ENCODE measurements around the gene PARD3B.
"Not testable (repeated sequence)": the region's sequence is repeated elsewhere in the genome, so short reads cannot be mapped to it uniquely, and the experiment has no call there.

Gene PARD3B

GRCh38 chr2:205217004-205217403, 671.7 kb downstream of the PARD3B start:
- no peak for TF ChIP-seq CTCF (IDR thresholded peaks at IDR 0.05; ENCODE audit: insufficient read depth, missing control alignments)
- FAIRE-seq (no peak), DNase-seq (ENCODE audit: insufficient read length, low spot score) (no peak)

GRCh38 chr2:205218056-205218455, 672.8 kb downstream of the PARD3B start:
- no peak for FAIRE-seq
- no peak for DNase-seq (ENCODE audit: insufficient read length, low spot score)
- TF ChIP-seq CTCF (IDR thresholded peaks at IDR 0.05; ENCODE audit: insufficient read depth, missing control alignments): no peak

- FAIRE-seq; DNase-seq (ENCODE audit: insufficient read length, low spot score): not testable (repeated sequence)
These were observed 673.5 kb downstream of the PARD3B start for GRCh38 chr2:205218816-205219215.

GRCh38 chr2:205220559-205220958, 675.3 kb downstream of the PARD3B start:
- DNase-seq (ENCODE audit: insufficient read length, low spot score): no peak
- FAIRE-seq: no peak
- TF ChIP-seq CTCF (IDR thresholded peaks at IDR 0.05; ENCODE audit: insufficient read depth, missing control alignments): no peak

- FAIRE-seq: no peak
- TF ChIP-seq CTCF (IDR thresholded peaks at IDR 0.05; ENCODE audit: insufficient read depth, missing control alignments): no peak
- DNase-seq (ENCODE audit: insufficient read length, low spot score): no peak
These were observed 686.8 kb downstream of the PARD3B start for GRCh38 chr2:205232086-205232485.

- DNase-seq (ENCODE audit: insufficient read length, low spot score) (no peak), FAIRE-seq (no peak)
- TF ChIP-seq CTCF (IDR thresholded peaks at IDR 0.05; ENCODE audit: insufficient read depth, missing control alignments): no peak
These were observed 690.2 kb downstream of the PARD3B start for GRCh38 chr2:205235434-205235833.

GRCh38 chr2:205237524-205237923, 692.2 kb downstream of the PARD3B start:
- FAIRE-seq (no peak), DNase-seq (ENCODE audit: insufficient read length, low spot score) (no peak)
- TF ChIP-seq CTCF (IDR thresholded peaks at IDR 0.05; ENCODE audit: insufficient read depth, missing control alignments): no peak

- DNase-seq (ENCODE audit: insufficient read length, low spot score) (no peak), FAIRE-seq (no peak)
- TF ChIP-seq CTCF (IDR thresholded peaks at IDR 0.05; ENCODE audit: insufficient read depth, missing control alignments): no peak
These were observed 699.7 kb downstream of the PARD3B start for GRCh38 chr2:205245001-205245400.

All from D721Med (cell line).